Right cardiac atrium (tissue), 5 donors: ENCODE data around the gene RXFP1. TPM values are rescaled to one million over a fixed set of nuclear protein-coding genes. Genes with fewer than 3 reads are reported as not detected.

ENCODE experiments used
- ATAC-seq, 2 donors: fragments of 200-7000 bp; cut with Tn5 transposase; one replicate each; pipeline versions ENCODE4 v1.8.0 to v1.9.1; 2020; ENCODE audit warnings: moderate library complexity in 2 of 2, mild to moderate bottlenecking in 1 of 2
- DNase-seq, 3 donors: peaks; one replicate each; pipeline ENCODE4 v3.0.0-alpha.2; 2020
- H3K27ac ChIP-seq: one replicate; pipeline ENCODE4 v1.5.1; 2013; ENCODE audit warnings: mild to moderate bottlenecking, low read length, control low read depth, moderate library complexity
- H3K27me3 ChIP-seq: one replicate; pipeline ENCODE4 v1.6.1; 2013; ENCODE audit not compliant: control insufficient read depth, insufficient read depth
- H3K4me1 ChIP-seq: one replicate; pipeline ENCODE4 v1.6.1; 2013; ENCODE audit warnings: low read length; ENCODE audit not compliant: control insufficient read depth, insufficient read depth
- H3K4me3 ChIP-seq: one replicate; pipeline ENCODE4 v1.5.1; 2013; ENCODE audit warnings: low read length, control low read depth
- H3K9me3 ChIP-seq: one replicate; pipeline ENCODE4 v1.6.1; 2013; ENCODE audit warnings: low read length; ENCODE audit not compliant: control insufficient read depth
- WGBS: extraction: QIAGEN DNeasy Blood & Tissue Kit; methylation state at CpG from one replicate; pipeline ENCODE4 v1.1.7; 2013; 5-methylcytosine and 5-hydroxymethylcytosine counted together
- intact Hi-C, 4 donors: fragments of 100-400 bp; cut with DNase I; formaldehyde crosslinking; loops; one replicate each; pipeline versions ENCODE4 v1.11.0 to v1.14.0; 2022 to 2023
- long read RNA-seq, 4 donors: library from polyadenylated mRNA; unstranded; transcript quantifications; one replicate each; pipeline ENCODE4 v2.0.0, GENCODE V29; 2020 to 2021
- polyA plus RNA-seq: library from polyadenylated mRNA; stranded (reverse); fragments of 200-250 nt; gene quantifications from one replicate; pipeline ENCODE4 v1.2.3, GENCODE V29; 2013
- total RNA-seq, 4 donors: library from RNA; stranded (reverse); fragmentation: NEBNext Ultra II Directional; extraction: Animal tissue kit (Norgen Biotek cat#: 25700); gene quantifications; one replicate each; pipeline ENCODE4 v1.2.1, GENCODE V29; 2021
- donor health status: healthy with polysubstance abuse.
- donor health status: DM: no; HTN: yes; CAD: no.
- donor health status: DM: no; HTN: no; CAD: no.
- donor health status: DM: no; HTN: yes; CAD: no; lungs with severe emphysema.
- donor health status: DM: yes; HTN: yes; CAD: no.

RXFP1 gene
- total RNA-seq (under 1 TPM in 1 of 4 donors, not detected in 3; 0.09 TPM), polyA plus RNA-seq (0.05 TPM)
- long read RNA-seq, donor 1: 0 reads
- long read RNA-seq, donor 2: 0 reads
- long read RNA-seq, donor 3: 0 reads
- long read RNA-seq, donor 4: 0 reads

DNA sequence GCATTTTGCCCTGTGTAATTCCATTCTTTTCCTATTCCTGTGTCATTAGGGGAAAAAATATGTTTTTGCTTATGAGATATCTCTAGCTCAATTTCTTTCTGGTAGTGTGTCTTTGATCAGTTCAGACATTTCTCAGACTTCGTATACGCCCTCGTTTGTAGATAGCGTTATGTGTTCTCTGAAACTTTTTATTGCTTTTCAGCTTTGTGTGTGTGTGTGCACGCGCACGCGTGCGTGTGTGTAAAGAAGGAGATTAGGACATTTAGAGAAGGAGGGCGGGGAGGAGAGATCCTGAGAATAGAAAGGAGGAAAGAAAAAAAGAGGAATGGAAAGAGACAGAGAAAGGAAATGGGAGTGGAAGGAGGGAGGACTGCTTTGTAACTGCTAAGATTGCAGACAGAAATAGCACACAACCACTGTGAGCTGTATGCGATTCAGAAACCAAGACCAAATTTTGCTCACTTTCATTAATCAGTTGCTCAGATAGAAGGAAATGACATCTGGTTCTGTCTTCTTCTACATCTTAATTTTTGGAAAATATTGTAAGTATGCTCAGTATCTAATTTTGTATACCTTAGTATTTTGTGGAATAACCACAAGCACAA is at the start of gene RXFP1:
Gene RXFP1, plus strand, starts transcription at position 399 of the 605 bp plus-strand sequence. Its CDS starts 95 bp downstream, at position 494.
- intact Hi-C loops: no loop called here

DNA sequence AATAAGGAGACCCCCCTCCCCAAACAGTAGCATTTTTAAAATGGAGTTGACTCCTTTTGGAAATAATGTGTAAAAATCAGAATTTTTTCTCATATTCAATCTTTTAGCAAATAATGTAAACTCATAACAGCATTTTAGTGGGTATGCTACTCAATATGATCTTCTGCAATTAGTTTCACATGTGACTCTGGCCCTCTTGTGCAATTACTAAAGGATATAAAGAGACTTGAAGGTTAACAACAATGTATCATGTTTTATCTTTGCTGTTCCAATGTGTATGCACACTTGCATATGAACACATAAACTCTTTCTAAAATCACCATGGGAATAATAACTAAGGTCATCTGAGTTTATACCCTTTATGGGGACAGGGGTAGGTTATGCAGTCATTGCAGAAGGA is 39.9 kb upstream of the RXFP1 start:
- H3K27me3 ChIP-seq: no peaks in the 10 kb centered on the region
- intact Hi-C loops: no loop called here

More for the DNA sequence above, at the start of gene RXFP1:
- DNase-seq: no peak
- Histone ChIP-seq H3K4me1 (no peaks in the 10 kb centered on the region), H3K27ac (no peak within 1 kb of the TSS), H3K27me3 (no peaks in the 10 kb centered on the region), H3K4me3 (peak within 1 kb of the TSS; percentile 38), H3K9me3 (no peaks in the 10 kb centered on the region)
- 36% methylated on average over 11 of the region's 11 CpGs for WGBS
- no peak for ATAC-seq

DNA sequence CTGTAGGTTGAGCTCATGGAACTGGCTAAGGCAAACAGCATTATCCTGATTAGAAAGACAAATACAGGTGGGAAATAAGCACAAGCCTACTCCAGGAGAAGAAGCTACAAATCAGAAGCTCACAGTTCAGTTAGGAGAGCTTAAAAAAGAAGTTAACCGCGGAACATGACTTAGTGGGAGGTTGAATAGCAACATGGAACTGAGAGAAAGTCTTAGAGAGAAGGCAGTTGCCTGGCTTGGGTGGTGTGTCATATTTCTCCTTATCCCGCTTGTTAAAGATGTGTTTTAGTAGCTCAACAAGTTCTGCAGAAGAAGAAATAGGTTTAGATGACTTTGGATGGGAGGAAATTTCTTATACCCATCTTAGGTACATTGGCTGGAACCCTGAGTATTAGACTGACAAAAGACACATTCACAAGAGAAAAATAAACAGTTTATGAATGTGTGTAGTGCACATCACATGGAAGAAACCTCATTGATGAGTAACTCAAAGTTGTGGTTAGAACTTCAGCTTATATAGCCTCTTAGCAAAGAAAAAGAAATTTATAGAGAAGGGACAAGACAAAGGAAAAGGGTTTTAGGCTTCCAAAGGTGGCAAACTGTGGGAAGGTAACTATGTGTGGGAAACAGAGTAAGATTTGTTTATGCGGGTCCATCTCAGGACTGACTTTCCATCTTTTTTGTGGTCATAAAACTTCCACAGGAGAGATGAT is 37.4 kb upstream of the RXFP1 start:
- H3K4me3 ChIP-seq: no peak overlapping the region
- no peaks in the 10 kb centered on the region for H3K9me3 ChIP-seq
- no peak overlapping the region for H3K27ac ChIP-seq
- DNase-seq: no peak
- intact Hi-C loops: no loop called here
- ATAC-seq: no peak
- no peaks in the 10 kb centered on the region for H3K27me3 ChIP-seq
- whole genome bisulfite sequencing: 65% methylated on average over 4 of the region's 4 CpGs
- no peaks in the 10 kb centered on the region for H3K4me1 ChIP-seq

More for the DNA sequence above, 39.9 kb upstream of the RXFP1 start:
- no peak overlapping the region for H3K4me3 ChIP-seq
- DNase-seq: no peak
- H3K4me1 ChIP-seq: no peaks in the 10 kb centered on the region
- ATAC-seq: no peak
- H3K9me3 ChIP-seq: no peaks in the 10 kb centered on the region
- no peak overlapping the region for H3K27ac ChIP-seq

DNA sequence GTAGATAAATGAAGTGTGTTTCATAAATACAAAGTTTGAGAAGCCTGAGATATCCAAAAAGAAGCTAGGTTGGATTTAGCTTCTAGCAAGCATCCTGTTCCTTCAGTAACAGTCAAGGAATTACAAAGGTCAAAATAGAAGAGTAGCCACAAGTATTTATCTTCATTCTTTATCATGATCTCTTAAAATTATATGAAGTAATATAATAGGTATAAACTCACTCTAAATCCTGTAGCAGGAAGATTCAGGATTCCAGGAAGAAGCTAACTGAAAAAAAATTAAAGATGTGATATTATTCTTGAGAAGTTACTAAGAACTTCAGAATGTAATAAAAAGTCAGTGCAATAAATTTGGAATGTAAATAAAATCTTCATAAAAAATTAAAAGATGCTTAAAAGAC is 31.1 kb upstream of the RXFP1 start:
- Histone ChIP-seq H3K9me3 (no peaks in the 10 kb centered on the region), H3K4me3 (no peak overlapping the region), H3K27me3 (no peaks in the 10 kb centered on the region), H3K27ac (no peak overlapping the region), H3K4me1 (no peaks in the 10 kb centered on the region)
- no peak for DNase-seq
- intact Hi-C loops: no loop called here
- ATAC-seq: no peak

DNA sequence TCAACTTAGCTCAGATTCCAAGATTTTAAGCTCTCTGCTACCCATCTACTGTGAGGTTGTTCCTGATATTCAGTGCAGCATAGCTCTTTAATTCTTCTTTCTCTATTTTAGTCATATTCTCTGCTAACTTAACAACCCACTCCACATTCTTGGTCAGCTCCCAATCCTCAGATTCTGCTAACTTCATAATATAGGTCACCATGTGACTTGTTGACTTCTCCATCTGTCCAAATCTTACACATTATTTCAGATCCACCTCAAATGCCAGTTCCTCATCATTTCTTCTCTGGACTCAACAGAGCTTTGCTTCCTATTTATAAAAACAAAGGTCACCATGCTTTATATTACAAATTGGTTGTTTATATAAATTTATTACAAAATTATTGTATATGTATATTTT is 29.3 kb upstream of the RXFP1 start:
- no peak overlapping the region for H3K4me3 ChIP-seq
- ATAC-seq: no peak
- intact Hi-C loops: no loop called here
- no peaks in the 10 kb centered on the region for H3K4me1 ChIP-seq
- H3K9me3 ChIP-seq: no peaks in the 10 kb centered on the region
- no peak overlapping the region for H3K27ac ChIP-seq
- no peaks in the 10 kb centered on the region for H3K27me3 ChIP-seq
- DNase-seq: no peak

DNA sequence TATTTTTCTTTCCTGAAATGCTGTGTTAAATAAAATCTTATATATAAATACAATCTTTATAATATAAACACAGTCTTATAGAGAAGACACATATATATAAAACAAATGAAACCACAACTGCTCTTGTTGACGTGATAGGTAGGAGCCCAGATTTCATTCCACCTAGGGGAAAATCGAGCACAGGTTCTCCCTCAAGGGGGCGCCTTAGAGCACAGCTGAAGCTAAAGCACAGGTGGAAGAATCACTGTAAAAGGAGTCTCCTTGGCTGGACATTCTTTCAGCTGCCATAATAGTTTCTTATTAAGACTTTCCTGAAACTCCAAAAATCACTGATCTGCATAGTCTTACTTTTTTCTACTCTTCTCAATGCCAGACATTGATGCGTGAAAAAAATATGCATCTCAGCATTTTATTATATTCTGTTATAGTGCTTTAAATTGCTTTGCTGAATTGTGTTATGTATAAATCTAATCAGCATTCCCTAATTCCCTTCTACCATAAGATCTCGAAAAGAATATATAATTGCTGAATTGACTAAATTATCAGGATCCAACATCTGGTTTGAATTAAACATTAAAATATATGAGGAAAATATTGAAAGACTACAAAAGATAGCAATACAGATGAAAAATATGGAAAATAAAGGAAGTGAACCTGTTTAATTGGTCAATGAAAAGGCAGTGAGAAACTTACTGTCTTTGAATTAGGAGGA is 25.5 kb upstream of the RXFP1 start:
- intact Hi-C loops: no loop called here
- WGBS: 26% methylated on average over 5 of the region's 5 CpGs
- no peak overlapping the region for H3K4me3 ChIP-seq
- H3K27me3 ChIP-seq: no peaks in the 10 kb centered on the region
- H3K9me3 ChIP-seq: no peaks in the 10 kb centered on the region
- H3K27ac ChIP-seq: no peak overlapping the region
- DNase-seq (peak; percentile 15 to 61 (median 50)), ATAC-seq (no peak)
- H3K4me1 ChIP-seq: no peaks in the 10 kb centered on the region

DNA sequence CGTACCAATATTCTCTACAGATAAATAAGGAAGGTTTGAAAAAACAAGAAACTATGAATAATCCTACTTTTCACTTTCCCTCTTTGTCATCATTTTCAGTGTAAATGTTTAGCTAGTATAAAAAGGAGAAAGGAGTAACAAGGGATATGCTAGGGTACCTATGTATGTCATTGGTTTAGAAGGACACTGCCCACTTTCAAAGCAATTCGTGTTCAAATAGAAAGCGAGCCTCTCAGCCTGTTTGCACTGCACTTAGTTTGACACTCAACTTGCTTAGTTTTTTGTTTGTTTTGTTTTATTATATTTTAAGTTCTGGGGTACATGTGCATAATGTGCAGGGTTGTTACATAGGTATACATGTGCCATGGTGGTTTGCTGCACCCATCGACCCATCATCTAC is 21.6 kb upstream of the RXFP1 start:
- no peak for ATAC-seq
- Histone ChIP-seq H3K4me3 (no peak overlapping the region), H3K4me1 (no peaks in the 10 kb centered on the region), H3K9me3 (no peaks in the 10 kb centered on the region), H3K27ac (no peak overlapping the region), H3K27me3 (no peaks in the 10 kb centered on the region)
- 75% methylated on average over 4 of the region's 4 CpGs for WGBS
- intact Hi-C loops: no loop called here
- DNase-seq: no peak

DNA sequence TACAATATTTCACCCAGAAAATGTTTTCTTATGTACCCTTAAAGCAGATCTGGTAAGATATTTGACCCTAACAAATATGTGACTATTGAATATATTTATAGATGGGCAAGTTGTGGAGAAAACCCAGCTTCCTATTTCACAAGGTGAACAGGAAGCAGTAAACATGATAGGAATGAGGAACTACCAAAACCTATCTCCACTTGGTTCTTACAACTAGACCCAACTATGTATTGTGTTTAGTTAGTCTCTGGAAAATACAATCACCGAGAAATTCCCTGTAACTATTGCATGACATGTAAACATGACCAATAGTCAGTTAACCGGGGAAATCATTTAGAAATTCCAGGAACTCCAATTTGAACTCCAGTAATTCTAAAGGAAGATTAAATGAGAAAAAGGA is 8.4 kb upstream of the RXFP1 start:
- no peak for DNase-seq
- H3K4me3 ChIP-seq: no peak overlapping the region
- H3K27ac ChIP-seq: no peak overlapping the region
- no peaks in the 10 kb centered on the region for H3K9me3 ChIP-seq
- intact Hi-C loops: no loop called here
- 82% methylated on average over 2 of the region's 2 CpGs for WGBS
- ATAC-seq: no peak
- H3K4me1 ChIP-seq: no peaks in the 10 kb centered on the region
- no peaks in the 10 kb centered on the region for H3K27me3 ChIP-seq

DNA sequence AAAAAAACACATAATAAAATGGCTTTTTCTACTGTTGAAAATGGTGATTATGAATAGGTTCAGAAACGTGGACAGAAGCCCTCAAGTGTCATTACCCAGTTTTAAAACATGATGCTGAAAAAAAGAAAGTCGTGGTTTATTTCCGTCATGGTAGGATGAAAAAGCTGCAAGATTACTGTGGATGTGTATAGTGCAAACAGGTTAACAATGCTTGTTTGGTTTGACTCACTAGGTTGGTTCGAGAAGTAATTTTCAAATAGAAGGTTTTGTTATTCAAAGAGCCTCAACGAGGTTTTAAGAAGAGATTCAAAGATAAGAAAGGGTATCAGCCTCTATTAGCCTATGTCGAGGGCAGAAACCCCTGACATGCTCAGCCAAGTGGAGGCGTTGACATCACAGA is 2.5 kb upstream of the RXFP1 start:
- Histone ChIP-seq H3K4me1 (no peaks in the 10 kb centered on the region), H3K9me3 (no peaks in the 10 kb centered on the region), H3K27ac (no peak overlapping the region), H3K4me3 (no peak overlapping the region), H3K27me3 (no peaks in the 10 kb centered on the region)
- intact Hi-C loops: no loop called here
- DNase-seq (no peak), ATAC-seq (no peak)
- 70% methylated on average over 7 of the region's 7 CpGs for WGBS

DNA sequence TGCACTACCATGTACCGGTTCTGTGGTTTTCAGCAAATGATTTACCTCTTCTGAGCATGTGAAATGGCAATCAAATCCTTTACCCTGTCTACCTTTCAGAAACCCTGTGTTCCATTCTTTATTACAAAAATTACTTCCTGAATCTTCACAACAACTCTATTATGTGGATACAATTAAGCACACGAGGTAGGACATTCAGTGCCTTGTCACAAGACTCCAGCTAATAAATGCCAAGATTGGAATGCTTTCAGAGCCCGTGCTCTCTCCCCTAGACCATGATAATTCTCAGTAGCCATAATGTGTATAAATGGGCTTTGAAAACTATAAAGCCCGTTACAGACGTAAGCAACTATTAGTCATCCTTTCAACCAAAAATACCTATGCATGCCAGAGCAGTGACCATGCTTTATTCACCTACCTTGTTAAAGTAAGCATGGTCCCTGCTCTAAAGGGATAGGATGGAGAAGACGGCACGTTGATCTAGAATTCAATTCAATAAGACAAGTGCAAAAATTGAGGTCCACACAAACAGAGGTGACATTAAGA is 2.4 kb downstream of the RXFP1 start:
- no peak for ATAC-seq
- intact Hi-C loops: no loop called here

DNA sequence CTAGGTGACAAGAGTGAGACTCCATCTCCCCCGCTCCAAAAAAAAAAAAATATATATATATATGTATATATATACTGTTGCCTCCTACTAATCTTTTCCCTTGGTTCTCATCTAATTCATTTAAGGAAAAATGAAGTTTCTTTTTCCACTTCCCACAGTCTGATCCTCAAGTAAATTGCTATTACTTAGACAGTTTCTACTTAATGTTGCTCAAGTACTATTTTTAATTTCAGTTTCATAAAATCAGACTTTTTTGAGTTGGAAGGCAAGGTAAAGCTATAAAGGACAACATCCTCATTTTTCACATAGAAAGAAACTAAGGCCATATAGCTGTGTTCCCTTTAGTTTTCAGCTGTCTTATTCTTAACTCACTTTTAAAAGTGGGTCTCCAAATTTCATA is 5.8 kb downstream of the RXFP1 start:
- ATAC-seq: no peak
- 89% methylated on average over 1 of the region's 1 CpG for WGBS
- no peaks in the 10 kb centered on the region for H3K4me1 ChIP-seq
- no peaks in the 10 kb centered on the region for H3K9me3 ChIP-seq
- H3K4me3 ChIP-seq: no peak overlapping the region
- intact Hi-C loops: no loop called here
- DNase-seq: no peak
- H3K27me3 ChIP-seq: no peaks in the 10 kb centered on the region
- H3K27ac ChIP-seq: no peak overlapping the region

More for the DNA sequence above, 2.4 kb downstream of the RXFP1 start:
- H3K27me3 ChIP-seq: no peaks in the 10 kb centered on the region
- WGBS: 85% methylated on average over 7 of the region's 7 CpGs
- H3K27ac ChIP-seq: no peak overlapping the region
- no peaks in the 10 kb centered on the region for H3K9me3 ChIP-seq
- no peak overlapping the region for H3K4me3 ChIP-seq
- no peak for DNase-seq
- H3K4me1 ChIP-seq: no peaks in the 10 kb centered on the region
